Measurements from ENCODE around the gene CD83. TPM values are rescaled to one million over a fixed set of nuclear protein-coding genes. Genes with fewer than 3 reads are reported as not detected.

The CD83 gene
- polyA plus RNA-seq, 2 donors: 1.2 to 1.5 TPM

DNA sequence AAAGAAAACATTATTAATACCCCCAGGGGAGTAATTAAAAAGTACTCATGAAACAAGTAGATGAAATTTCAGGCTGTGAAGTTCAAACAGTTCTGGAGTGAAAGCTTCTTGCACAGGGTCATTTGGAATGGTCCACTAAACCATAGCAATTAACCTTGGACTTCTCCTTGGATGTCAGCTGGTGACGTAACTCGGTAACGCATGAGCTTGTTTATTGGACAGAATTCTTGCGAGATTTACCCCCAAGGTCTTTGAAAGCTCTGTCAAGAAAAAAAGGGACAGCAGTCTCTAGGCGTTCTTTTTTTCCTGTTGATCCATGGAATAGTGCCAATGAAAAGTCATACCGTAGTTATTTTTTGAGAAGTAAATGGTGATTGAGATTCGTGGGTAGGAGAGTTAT, 2.2 kb downstream of the CD83 start:
- H3K9me3 ChIP-seq (ENCODE audit: control insufficient read depth in 2 of 2, insufficient read depth in 1 of 2, low read depth in 1 of 2, low read length in 1 of 2): no peaks in the 10 kb centered on the region
- no peaks in the 10 kb centered on the region for H3K27me3 ChIP-seq (ENCODE audit: control insufficient read depth in 1 of 2, insufficient read depth in 2 of 2, low read length in 2 of 2)
- WGBS, 2 donors: 55 to 82% methylated on average over 7 of the region's 7 CpGs
- no peaks in the 10 kb centered on the region for H3K36me3 ChIP-seq (ENCODE audit: control insufficient read depth in 2 of 2, insufficient read depth in 2 of 2, low read length in 1 of 2)
- peaks cover 2 to 5% of the 10 kb centered on the region in 2 donors for H3K4me1 ChIP-seq (ENCODE audit: control insufficient read depth in 2 of 2, insufficient read depth in 2 of 2, low read length in 1 of 2)
- no peak overlapping the region for H3K27ac ChIP-seq (ENCODE audit: low read depth in 2 of 2, low read length in 1 of 2)
- H3K4me3 ChIP-seq (ENCODE audit: low read depth in 1 of 2, low read length in 2 of 2): no peak overlapping the region

DNA sequence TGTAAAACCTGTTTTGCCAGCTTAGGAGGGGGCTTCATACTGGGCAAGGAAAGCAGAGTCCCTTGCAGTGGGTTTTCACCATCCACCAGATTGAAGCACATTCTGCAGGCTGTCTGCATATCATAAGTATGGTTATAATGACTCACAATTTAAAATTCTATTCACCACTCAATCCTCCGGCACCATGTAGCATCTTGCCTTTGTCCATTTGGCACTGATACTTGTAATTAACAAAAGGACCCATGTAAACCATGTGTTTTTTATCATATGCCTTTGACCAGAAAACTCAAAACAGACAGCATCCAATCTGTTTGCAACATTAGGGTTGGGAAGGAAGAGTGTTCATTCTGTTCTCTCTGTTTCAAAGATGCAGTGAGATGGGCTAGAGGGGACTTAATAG, 3.0 kb downstream of the CD83 start:
- WGBS, 2 donors: 51 to 74% methylated on average over 1 of the region's 1 CpG
- no peak overlapping the region for H3K4me3 ChIP-seq (ENCODE audit: low read depth in 1 of 2, low read length in 2 of 2)
- no peaks in the 10 kb centered on the region for H3K36me3 ChIP-seq (ENCODE audit: control insufficient read depth in 2 of 2, insufficient read depth in 2 of 2, low read length in 1 of 2)
- H3K27ac ChIP-seq (ENCODE audit: low read depth in 2 of 2, low read length in 1 of 2): no peak overlapping the region
- H3K27me3 ChIP-seq (ENCODE audit: control insufficient read depth in 1 of 2, insufficient read depth in 2 of 2, low read length in 2 of 2): no peaks in the 10 kb centered on the region
- peaks cover 2 to 5% of the 10 kb centered on the region in 2 donors for H3K4me1 ChIP-seq (ENCODE audit: control insufficient read depth in 2 of 2, insufficient read depth in 2 of 2, low read length in 1 of 2)
- no peaks in the 10 kb centered on the region for H3K9me3 ChIP-seq (ENCODE audit: control insufficient read depth in 2 of 2, insufficient read depth in 1 of 2, low read depth in 1 of 2, low read length in 1 of 2)

DNA sequence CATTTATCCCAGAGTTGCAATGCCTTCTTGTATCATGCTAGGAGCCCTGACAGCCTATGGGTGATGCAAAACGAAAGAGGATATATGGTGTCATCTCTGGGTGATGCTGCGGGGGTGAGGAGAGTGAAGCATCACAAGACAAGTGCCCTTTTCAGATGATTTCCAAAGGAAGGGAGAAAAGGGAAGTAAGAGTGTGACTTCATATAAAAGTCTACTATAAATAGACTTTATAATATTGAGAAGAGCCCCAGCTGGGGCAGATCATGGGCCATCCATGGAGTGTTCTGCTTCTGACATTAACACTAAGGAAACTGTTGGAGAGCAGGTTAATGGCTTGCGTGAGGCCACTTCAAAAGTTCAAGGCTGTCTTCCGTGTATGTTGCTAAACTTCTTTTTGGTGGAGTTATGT, 4.4 kb downstream of the CD83 start:
- H3K4me3 ChIP-seq (ENCODE audit: low read depth in 1 of 2, low read length in 2 of 2): no peak overlapping the region
- H3K27me3 ChIP-seq (ENCODE audit: control insufficient read depth in 1 of 2, insufficient read depth in 2 of 2, low read length in 2 of 2): no peaks in the 10 kb centered on the region
- no peaks in the 10 kb centered on the region for H3K36me3 ChIP-seq (ENCODE audit: control insufficient read depth in 2 of 2, insufficient read depth in 2 of 2, low read length in 1 of 2)
- H3K4me1 ChIP-seq (ENCODE audit: control insufficient read depth in 2 of 2, insufficient read depth in 2 of 2, low read length in 1 of 2): peaks cover 2 to 5% of the 10 kb centered on the region in 2 donors
- no peaks in the 10 kb centered on the region for H3K9me3 ChIP-seq (ENCODE audit: control insufficient read depth in 2 of 2, insufficient read depth in 1 of 2, low read depth in 1 of 2, low read length in 1 of 2)
- WGBS, 2 donors: 81 to 84% methylated on average over 4 of the region's 4 CpGs
- no peak overlapping the region for H3K27ac ChIP-seq (ENCODE audit: low read depth in 2 of 2, low read length in 1 of 2)

DNA sequence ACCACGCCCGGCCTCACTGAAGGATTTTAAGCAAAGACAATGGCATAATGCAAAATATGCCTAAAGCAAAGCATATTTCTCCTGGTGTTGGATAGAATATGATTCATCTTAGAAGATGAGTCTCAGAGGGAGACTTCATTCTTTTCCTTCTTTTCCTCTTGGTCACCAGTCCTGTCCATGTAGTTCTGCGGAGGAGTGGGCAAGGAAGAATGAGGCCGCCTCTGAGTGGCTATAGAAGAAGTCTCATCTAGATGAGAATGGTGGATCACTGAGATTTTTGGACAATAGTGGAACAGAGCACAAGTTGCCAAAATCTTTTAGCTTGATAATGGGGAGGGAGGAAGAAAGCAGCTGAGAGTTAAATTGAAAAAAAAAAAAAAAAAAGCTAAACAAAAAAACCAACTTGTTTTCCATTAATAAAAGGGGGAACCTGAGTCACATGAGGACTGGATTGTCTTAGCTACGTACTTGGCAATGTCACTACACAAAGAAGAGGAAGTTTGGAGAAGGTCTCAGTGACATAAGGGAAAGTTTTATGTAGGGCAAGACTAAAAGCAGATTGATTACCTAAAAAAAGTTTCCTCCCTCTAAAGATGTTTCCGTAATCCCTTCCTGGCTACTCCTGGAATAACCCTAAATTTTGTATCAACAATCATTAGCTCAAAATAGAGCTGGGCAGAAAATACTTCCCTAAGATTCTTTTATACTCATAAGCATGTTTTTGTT, 6.0 kb downstream of the CD83 start:
- 77 to 88% methylated on average over 6 of the region's 6 CpGs for WGBS, 2 donors
- Histone ChIP-seq H3K36me3 (ENCODE audit: control insufficient read depth in 2 of 2, insufficient read depth in 2 of 2, low read length in 1 of 2) (no peaks in the 10 kb centered on the region), H3K27ac (ENCODE audit: low read depth in 2 of 2, low read length in 1 of 2) (no peak overlapping the region)

DNA sequence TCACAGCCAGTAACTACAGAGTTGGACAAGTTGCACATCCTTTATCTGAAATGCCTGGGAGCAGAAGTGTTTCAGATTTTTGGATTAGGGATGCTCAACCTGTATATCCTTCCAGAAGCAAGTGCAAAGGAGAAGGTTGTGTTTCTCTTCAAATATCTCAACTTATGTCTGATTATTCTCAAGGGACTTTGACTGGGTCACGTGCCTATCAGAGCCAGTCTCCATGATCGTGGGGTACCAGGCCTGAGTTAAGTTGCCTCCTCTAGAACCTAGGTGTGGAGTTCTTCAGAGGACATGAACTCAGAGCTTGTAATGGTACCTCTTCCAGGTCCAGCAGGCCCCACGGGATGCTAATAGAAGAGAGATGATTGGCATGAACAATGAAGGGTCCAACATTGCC, 7.8 kb downstream of the CD83 start:
- no peaks in the 10 kb centered on the region for H3K27me3 ChIP-seq (ENCODE audit: control insufficient read depth in 1 of 2, insufficient read depth in 2 of 2, low read length in 2 of 2)
- 78 to 87% methylated on average over 3 of the region's 3 CpGs for WGBS, 2 donors

More for the DNA sequence above, 6.0 kb downstream of the CD83 start:
- Histone ChIP-seq H3K4me1 (ENCODE audit: control insufficient read depth in 2 of 2, insufficient read depth in 2 of 2, low read length in 1 of 2) (no peaks in the 10 kb centered on the region), H3K9me3 (ENCODE audit: control insufficient read depth in 2 of 2, insufficient read depth in 1 of 2, low read depth in 1 of 2, low read length in 1 of 2) (no peaks in the 10 kb centered on the region), H3K27me3 (ENCODE audit: control insufficient read depth in 1 of 2, insufficient read depth in 2 of 2, low read length in 2 of 2) (no peaks in the 10 kb centered on the region), H3K4me3 (ENCODE audit: low read depth in 1 of 2, low read length in 2 of 2) (no peak overlapping the region)

DNA sequence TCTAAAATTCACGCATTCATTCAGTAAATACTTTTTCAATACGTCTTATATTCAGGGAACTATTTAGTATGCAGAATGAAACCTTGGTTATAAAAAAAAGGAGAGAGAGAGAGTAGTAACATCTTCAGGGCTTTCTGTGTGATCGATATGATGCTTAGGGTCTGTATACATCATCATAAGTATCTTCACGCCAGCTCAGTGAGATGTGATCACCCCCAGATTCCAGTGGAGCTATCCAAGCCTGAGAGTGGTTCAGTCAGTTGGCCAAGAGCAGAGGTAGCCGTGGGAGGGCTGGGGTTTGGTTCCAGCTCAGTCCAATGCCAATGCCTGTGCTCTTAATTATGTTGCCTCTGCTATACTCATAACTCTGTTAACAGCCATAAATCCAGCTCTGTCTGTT, 8.6 kb downstream of the CD83 start:
- Histone ChIP-seq H3K27me3 (ENCODE audit: control insufficient read depth in 1 of 2, insufficient read depth in 2 of 2, low read length in 2 of 2) (no peaks in the 10 kb centered on the region), H3K4me1 (ENCODE audit: control insufficient read depth in 2 of 2, insufficient read depth in 2 of 2, low read length in 1 of 2) (no peaks in the 10 kb centered on the region), H3K4me3 (ENCODE audit: low read depth in 1 of 2, low read length in 2 of 2) (no peak overlapping the region), H3K36me3 (ENCODE audit: control insufficient read depth in 2 of 2, insufficient read depth in 2 of 2, low read length in 1 of 2) (no peaks in the 10 kb centered on the region), H3K9me3 (ENCODE audit: control insufficient read depth in 2 of 2, insufficient read depth in 1 of 2, low read depth in 1 of 2, low read length in 1 of 2) (no peaks in the 10 kb centered on the region), H3K27ac (ENCODE audit: low read depth in 2 of 2, low read length in 1 of 2) (no peak overlapping the region)
- WGBS, 2 donors: 85 to 86% methylated on average over 5 of the region's 5 CpGs

More for the DNA sequence above, 7.8 kb downstream of the CD83 start:
- no peaks in the 10 kb centered on the region for H3K9me3 ChIP-seq (ENCODE audit: control insufficient read depth in 2 of 2, insufficient read depth in 1 of 2, low read depth in 1 of 2, low read length in 1 of 2)
- H3K27ac ChIP-seq (ENCODE audit: low read depth in 2 of 2, low read length in 1 of 2): no peak overlapping the region
- H3K36me3 ChIP-seq (ENCODE audit: control insufficient read depth in 2 of 2, insufficient read depth in 2 of 2, low read length in 1 of 2): no peaks in the 10 kb centered on the region
- no peaks in the 10 kb centered on the region for H3K4me1 ChIP-seq (ENCODE audit: control insufficient read depth in 2 of 2, insufficient read depth in 2 of 2, low read length in 1 of 2)
- H3K4me3 ChIP-seq (ENCODE audit: low read depth in 1 of 2, low read length in 2 of 2): no peak overlapping the region

DNA sequence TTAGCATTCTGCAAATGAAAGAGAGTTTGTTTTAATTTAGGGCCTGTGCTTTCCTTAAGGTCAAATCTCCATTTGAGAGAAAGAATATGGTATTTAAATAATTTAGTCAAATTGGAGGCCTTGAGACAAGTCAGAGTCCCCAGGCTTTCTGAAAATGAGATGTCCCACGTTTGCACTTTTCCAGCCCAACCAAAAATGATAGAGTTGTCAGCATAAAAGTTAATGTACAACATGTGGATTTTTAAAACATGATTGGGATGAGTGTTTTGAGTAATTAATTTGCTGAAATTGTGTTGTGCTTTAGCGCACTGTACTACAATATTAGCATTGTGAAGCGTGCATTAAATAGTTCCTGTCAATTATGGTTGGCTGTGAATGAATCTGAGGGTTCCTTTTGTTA, 10.0 kb downstream of the CD83 start:
- WGBS, 2 donors: 61 to 66% methylated on average over 3 of the region's 3 CpGs
- peaks cover 0 to 1% of the 10 kb centered on the region in 2 donors for H3K9me3 ChIP-seq (ENCODE audit: control insufficient read depth in 2 of 2, insufficient read depth in 1 of 2, low read depth in 1 of 2, low read length in 1 of 2)
- H3K27ac ChIP-seq (ENCODE audit: low read depth in 2 of 2, low read length in 1 of 2): no peak overlapping the region
- H3K4me1 ChIP-seq (ENCODE audit: control insufficient read depth in 2 of 2, insufficient read depth in 2 of 2, low read length in 1 of 2): no peaks in the 10 kb centered on the region
- H3K36me3 ChIP-seq (ENCODE audit: control insufficient read depth in 2 of 2, insufficient read depth in 2 of 2, low read length in 1 of 2): no peaks in the 10 kb centered on the region
- no peak overlapping the region for H3K4me3 ChIP-seq (ENCODE audit: low read depth in 1 of 2, low read length in 2 of 2)
- no peaks in the 10 kb centered on the region for H3K27me3 ChIP-seq (ENCODE audit: control insufficient read depth in 1 of 2, insufficient read depth in 2 of 2, low read length in 2 of 2)

DNA sequence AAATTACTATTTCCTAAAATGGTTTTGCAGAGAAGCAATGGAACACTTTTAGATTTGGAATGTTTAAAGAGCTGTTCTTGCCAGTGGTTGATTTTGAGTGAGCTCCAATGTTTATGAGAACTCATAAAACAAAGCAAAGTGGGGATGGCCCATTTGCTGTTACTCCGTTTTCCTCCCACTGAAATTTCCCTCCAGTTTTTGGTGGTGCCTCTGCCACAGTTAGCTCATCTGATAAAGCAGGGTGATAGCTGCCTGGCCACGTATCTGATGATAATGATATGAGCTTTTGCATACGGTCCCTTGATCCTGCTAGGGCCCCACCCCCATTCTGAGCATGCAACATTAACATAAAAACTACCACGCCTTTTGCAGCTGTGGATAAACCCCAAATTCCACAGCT, 10.4 kb downstream of the CD83 start:
- no peak overlapping the region for H3K4me3 ChIP-seq (ENCODE audit: low read depth in 1 of 2, low read length in 2 of 2)
- WGBS, 2 donors: 52 to 62% methylated on average over 4 of the region's 4 CpGs
- no peaks in the 10 kb centered on the region for H3K4me1 ChIP-seq (ENCODE audit: control insufficient read depth in 2 of 2, insufficient read depth in 2 of 2, low read length in 1 of 2)
- no peaks in the 10 kb centered on the region for H3K36me3 ChIP-seq (ENCODE audit: control insufficient read depth in 2 of 2, insufficient read depth in 2 of 2, low read length in 1 of 2)
- peaks cover 0 to 1% of the 10 kb centered on the region in 2 donors for H3K9me3 ChIP-seq (ENCODE audit: control insufficient read depth in 2 of 2, insufficient read depth in 1 of 2, low read depth in 1 of 2, low read length in 1 of 2)
- H3K27ac ChIP-seq (ENCODE audit: low read depth in 2 of 2, low read length in 1 of 2): no peak overlapping the region
- no peaks in the 10 kb centered on the region for H3K27me3 ChIP-seq (ENCODE audit: control insufficient read depth in 1 of 2, insufficient read depth in 2 of 2, low read length in 2 of 2)

DNA sequence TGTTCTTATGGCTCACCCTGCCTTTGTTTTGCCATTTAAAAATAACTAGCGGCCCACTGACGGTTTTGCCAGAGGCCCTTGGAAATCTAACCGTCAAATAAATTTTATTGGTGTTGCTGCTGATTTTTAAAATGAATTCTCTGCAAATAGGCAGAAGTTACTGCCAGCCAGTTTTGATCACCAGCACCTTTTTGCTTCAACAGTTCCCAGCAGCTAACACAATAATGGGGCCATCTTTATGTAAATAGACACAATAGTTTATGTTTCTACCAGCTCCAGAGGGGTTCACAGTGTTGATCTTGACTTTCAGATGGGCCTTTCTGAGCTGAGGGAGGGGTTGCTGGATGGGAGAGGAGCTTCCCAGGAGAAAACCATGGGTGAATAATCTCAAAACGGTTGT, 11.2 kb downstream of the CD83 start:
- Histone ChIP-seq H3K27me3 (ENCODE audit: control insufficient read depth in 1 of 2, insufficient read depth in 2 of 2, low read length in 2 of 2) (no peaks in the 10 kb centered on the region), H3K36me3 (ENCODE audit: control insufficient read depth in 2 of 2, insufficient read depth in 2 of 2, low read length in 1 of 2) (no peaks in the 10 kb centered on the region), H3K4me3 (ENCODE audit: low read depth in 1 of 2, low read length in 2 of 2) (no peak overlapping the region), H3K4me1 (ENCODE audit: control insufficient read depth in 2 of 2, insufficient read depth in 2 of 2, low read length in 1 of 2) (no peaks in the 10 kb centered on the region), H3K9me3 (ENCODE audit: control insufficient read depth in 2 of 2, insufficient read depth in 1 of 2, low read depth in 1 of 2, low read length in 1 of 2) (peaks cover 0 to 1% of the 10 kb centered on the region in 2 donors), H3K27ac (ENCODE audit: low read depth in 2 of 2, low read length in 1 of 2) (no peak overlapping the region)
- 81 to 83% methylated on average over 4 of the region's 4 CpGs for WGBS, 2 donors

DNA sequence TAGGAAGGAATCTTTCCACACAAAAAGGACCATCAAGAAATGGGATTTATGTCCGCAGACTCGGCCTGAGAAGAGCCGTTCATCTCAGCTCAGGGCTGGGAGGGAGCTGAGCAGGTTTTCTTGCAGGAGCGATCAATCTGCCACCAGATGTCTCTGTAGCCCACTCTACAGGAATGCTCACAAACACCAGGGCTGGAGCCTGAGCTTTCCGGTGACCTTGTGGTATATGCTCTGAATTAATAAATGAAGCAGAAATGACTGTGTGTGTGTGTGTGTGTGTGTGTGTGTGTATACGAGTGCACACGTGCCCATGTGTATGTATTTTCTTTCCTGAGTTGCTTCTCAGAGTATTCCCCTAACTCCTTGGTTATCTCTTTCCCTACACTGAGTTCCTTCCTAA, 12.0 kb downstream of the CD83 start:
- peaks cover 0 to 1% of the 10 kb centered on the region in 2 donors for H3K9me3 ChIP-seq (ENCODE audit: control insufficient read depth in 2 of 2, insufficient read depth in 1 of 2, low read depth in 1 of 2, low read length in 1 of 2)
- H3K36me3 ChIP-seq (ENCODE audit: control insufficient read depth in 2 of 2, insufficient read depth in 2 of 2, low read length in 1 of 2): no peaks in the 10 kb centered on the region
- no peaks in the 10 kb centered on the region for H3K27me3 ChIP-seq (ENCODE audit: control insufficient read depth in 1 of 2, insufficient read depth in 2 of 2, low read length in 2 of 2)
- no peaks in the 10 kb centered on the region for H3K4me1 ChIP-seq (ENCODE audit: control insufficient read depth in 2 of 2, insufficient read depth in 2 of 2, low read length in 1 of 2)
- 21 to 24% methylated on average over 7 of the region's 7 CpGs for WGBS, 2 donors
- no peak overlapping the region for H3K27ac ChIP-seq (ENCODE audit: low read depth in 2 of 2, low read length in 1 of 2)
- H3K4me3 ChIP-seq (ENCODE audit: low read depth in 1 of 2, low read length in 2 of 2): no peak overlapping the region
